ENCODE measurements around the gene CNOT1. TPM values are rescaled to one million over a fixed set of nuclear protein-coding genes. Genes with fewer than 3 reads are reported as not detected.
"Not testable (repeated sequence)": the region's sequence is repeated elsewhere in the genome, so short reads cannot be mapped to it uniquely, and the experiment has no call there.

CNOT1 gene
- total RNA-seq, 1 donor: 133 TPM

DNA sequence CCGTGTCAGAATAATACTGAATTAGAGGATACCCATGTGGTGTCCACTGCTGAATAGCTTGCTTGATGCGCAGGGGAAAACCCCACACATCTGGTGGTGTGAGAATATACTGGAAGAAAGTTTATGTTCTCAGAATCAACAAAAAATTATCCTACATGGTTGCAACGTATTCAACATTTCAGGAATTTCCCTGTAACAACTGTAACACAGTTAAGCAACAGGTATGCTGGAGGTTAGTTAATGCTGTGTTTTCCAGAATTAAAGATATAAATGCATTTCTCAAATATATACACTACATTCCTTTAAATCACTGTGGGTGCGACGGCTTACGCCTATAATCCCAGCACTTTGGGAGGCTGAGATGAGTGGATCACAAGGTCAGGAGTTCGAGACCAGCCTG lies 5.4 kb downstream of the CNOT1 start:
- TF ChIP-seq, protein P1, sequence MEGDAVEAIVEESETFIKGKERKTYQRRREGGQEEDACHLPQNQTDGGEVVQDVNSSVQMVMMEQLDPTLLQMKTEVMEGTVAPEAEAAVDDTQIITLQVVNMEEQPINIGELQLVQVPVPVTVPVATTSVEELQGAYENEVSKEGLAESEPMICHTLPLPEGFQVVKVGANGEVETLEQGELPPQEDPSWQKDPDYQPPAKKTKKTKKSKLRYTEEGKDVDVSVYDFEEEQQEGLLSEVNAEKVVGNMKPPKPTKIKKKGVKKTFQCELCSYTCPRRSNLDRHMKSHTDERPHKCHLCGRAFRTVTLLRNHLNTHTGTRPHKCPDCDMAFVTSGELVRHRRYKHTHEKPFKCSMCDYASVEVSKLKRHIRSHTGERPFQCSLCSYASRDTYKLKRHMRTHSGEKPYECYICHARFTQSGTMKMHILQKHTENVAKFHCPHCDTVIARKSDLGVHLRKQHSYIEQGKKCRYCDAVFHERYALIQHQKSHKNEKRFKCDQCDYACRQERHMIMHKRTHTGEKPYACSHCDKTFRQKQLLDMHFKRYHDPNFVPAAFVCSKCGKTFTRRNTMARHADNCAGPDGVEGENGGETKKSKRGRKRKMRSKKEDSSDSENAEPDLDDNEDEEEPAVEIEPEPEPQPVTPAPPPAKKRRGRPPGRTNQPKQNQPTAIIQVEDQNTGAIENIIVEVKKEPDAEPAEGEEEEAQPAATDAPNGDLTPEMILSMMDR (IDR thresholded peaks at IDR 0.05; ENCODE audit: insufficient read depth, low read depth, low read length): no peak
- no peak for DNase-seq (ENCODE audit: low read depth)

DNA sequence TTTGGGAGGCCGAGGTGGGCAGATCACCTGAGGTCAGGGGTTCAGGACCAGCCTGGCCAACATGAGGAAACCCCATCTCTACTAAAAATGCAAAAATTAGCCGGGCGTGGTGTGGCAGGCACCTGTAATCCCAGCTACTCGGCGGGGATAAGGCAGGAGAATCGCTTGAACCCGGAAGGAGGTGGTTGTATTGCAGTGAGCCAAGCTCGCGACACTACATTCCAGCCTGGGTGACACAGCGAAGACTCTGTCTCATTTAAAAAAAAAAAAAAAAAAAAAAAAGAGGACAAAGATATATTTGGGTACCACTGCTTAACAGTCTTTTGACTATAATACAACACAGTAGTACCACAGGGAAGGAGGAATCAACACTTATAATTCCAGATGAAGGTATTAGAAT lies 9.2 kb downstream of the CNOT1 start:
- H3K4me3 ChIP-seq (ENCODE audit: low read depth, low read length): no peak overlapping the region
- TF ChIP-seq, protein P1 (IDR thresholded peaks at IDR 0.05; ENCODE audit: insufficient read depth, low read depth, low read length): no peak
- no peak for DNase-seq (ENCODE audit: low read depth)

More for the DNA sequence above, 5.4 kb downstream of the CNOT1 start:
- no peak overlapping the region for H3K4me3 ChIP-seq (ENCODE audit: low read depth, low read length)

DNA sequence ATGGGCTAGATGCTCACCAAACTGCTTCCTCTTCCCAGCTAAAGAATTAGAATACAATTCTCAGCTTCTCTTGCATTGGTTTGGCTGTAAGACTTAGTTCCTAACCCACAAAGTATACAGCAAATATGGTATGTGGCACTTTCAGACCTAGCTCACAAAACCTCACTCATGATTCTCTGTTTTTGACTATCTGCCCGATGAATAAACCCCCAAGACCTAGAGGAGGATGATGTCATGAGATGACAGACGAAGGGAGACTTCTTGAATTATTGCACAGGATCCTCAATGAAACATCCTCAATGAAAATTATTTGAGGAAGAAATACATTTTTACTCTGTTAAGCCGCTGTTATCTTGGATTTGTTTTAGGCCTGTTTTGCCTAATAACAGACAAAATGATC lies 14.3 kb downstream of the CNOT1 start:
- TF ChIP-seq, protein P1 (IDR thresholded peaks at IDR 0.05; ENCODE audit: insufficient read depth, low read depth, low read length): no peak
- H3K4me3 ChIP-seq (ENCODE audit: low read depth, low read length): no peak overlapping the region
- DNase-seq (ENCODE audit: low read depth): no peak

DNA sequence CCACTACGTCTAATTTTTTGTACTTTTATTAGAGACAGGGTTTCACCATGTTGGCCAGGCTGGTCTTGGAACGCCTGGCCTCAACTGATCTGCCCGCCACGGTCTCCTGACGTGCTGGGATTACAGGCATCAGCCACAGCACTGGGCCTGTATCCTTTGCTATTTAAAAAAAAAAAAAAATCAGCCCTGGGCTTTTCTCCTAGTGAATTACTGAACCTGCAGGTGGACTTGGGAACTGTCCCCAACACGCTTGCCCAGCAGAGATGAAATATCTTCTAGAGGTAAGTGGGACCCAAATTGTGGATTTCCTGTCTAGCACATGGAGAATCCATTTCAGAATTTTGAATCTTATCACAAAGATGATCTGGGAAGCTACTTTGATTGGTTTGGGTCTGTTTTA lies 14.8 kb downstream of the CNOT1 start:
- TF ChIP-seq, protein P1 (IDR thresholded peaks at IDR 0.05; ENCODE audit: insufficient read depth, low read depth, low read length): no peak
- H3K4me3 ChIP-seq (ENCODE audit: low read depth, low read length): no peak overlapping the region
- no peak for DNase-seq (ENCODE audit: low read depth)

DNA sequence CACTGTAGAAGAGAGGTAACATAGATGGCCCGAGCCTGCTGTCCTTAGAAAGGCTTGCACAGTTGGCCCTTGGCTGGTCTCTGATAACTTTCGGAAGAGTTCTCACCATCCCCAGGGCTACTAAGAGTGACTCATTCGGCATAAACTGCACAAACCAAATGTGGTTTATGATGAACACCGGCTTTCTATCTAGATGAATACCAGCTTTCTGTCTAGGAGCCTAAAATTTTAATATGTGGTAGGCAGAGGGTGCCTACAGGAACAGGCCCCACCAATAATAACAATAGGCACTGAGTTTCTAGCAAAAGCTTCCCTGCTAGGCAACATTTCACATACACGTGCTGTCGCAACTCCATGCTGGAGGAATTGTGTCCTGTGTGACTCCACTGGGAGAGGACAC lies 15.4 kb downstream of the CNOT1 start:
- DNase-seq (ENCODE audit: low read depth): peak; percentile 55
- TF ChIP-seq, protein P1 (IDR thresholded peaks at IDR 0.05; ENCODE audit: insufficient read depth, low read depth, low read length): no peak
- no peak overlapping the region for H3K4me3 ChIP-seq (ENCODE audit: low read depth, low read length)

DNA sequence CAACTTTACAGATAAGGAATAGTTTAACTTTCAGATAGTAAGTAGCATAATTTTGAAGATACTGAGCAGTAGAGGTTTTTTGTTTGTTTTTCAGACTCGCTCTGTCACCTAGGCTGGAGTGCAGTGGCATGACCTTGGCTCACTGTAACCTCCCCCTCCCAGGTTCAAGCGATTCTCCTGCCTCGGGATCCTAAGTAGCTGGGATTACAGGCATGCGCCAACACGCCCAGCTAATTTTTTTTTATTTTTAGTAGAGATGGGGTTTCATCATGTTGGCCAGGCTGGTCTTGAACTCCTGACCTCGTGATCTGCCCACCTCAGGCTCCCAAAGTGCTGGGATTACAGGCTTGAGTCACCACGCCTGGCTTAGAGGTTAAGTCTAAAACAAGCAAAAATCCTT lies 16.7 kb downstream of the CNOT1 start:
- DNase-seq (ENCODE audit: low read depth); H3K4me3 ChIP-seq (ENCODE audit: low read depth, low read length): not testable (repeated sequence)

DNA sequence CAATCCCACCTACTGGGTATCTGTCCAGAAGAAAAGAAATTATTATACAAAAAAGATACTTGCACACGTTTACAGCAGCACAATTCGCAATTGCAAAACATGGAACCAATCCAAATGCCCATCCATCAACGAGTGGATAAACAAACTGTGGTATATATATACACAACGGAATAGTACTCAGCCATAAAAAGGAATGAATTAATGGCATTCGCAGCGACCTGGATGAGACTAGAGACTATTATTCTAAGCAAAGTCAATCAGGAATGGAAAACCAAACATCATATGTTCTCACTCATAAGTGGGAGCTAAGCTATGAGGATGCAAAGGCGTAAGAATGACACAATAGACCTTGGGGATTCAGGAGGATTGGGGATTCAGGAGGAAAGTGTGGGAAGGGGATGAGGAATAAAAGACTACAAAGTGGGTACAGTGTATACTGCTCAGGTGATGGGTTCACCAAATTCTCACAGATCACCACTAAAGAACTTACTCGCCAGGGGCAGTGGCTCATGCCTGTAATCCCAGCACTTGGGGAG lies 21.0 kb downstream of the CNOT1 start:
- H3K4me3 ChIP-seq (ENCODE audit: low read depth, low read length): no peak overlapping the region
- no peak for DNase-seq (ENCODE audit: low read depth)
- TF ChIP-seq, protein P1 (IDR thresholded peaks at IDR 0.05; ENCODE audit: insufficient read depth, low read depth, low read length): no peak
